ENCODE measurements around the gene COL9A2.

- TF ChIP-seq EZH2 (IDR thresholded peaks at IDR 0.05) (no peak), POLR2AphosphoS5 (IDR thresholded peaks at IDR 0.05; ENCODE audit: borderline replicate concordance, low read depth, low read length) (no peak)
These were observed 42.8 kb downstream of the COL9A2 start for GRCh38 chr1:40274331-40274730.
